Measurements from ENCODE around the gene DMKN.
A peak's percentile ranks its signal among the peaks of the same experiment; 100 is the strongest.

- peak in 1 of 2 donors; percentile 33 for TF ChIP-seq CTCF (IDR thresholded peaks at IDR 0.05; ENCODE audit: extremely low read depth in 1 of 2, insufficient read depth in 1 of 2, low read depth in 1 of 2, low read length in 2 of 2)
- TF ChIP-seq POLR2A (IDR thresholded peaks at IDR 0.05; ENCODE audit: low read depth, low read length) = no peak
- TF ChIP-seq MAX (IDR thresholded peaks at IDR 0.05; ENCODE audit: insufficient read depth, insufficient read length) = no peak
- TF ChIP-seq EZH2 (IDR thresholded peaks at IDR 0.05; ENCODE audit: borderline replicate concordance, low read depth, low read length, severe bottlenecking) = no peak
- TF ChIP-seq POLR2AphosphoS5 (IDR thresholded peaks at IDR 0.05; ENCODE audit: insufficient read depth, low read depth, low read length) = no peak
- TF ChIP-seq MYC (IDR thresholded peaks at IDR 0.05; ENCODE audit: low read depth, low read length) = no peak
- no peak for TF ChIP-seq FOS (IDR thresholded peaks at IDR 0.05; ENCODE audit: borderline replicate concordance, insufficient read depth, low read length)
- no peak for TF ChIP-seq GATA2 (IDR thresholded peaks at IDR 0.05; ENCODE audit: insufficient read depth, insufficient read length, low read depth, low read length)
Observed at GRCh38 chr19:35555301-35556005, 42.0 kb upstream of the DMKN start.

Data from endothelial cell of umbilical vein (primary cell).